GM18519 (cell line): ENCODE measurements around the gene SLC49A4.

Experiments
- ATAC-seq: cut with Tn5 transposase; IDR thresholded peaks from one replicate; pipeline ENCODE4 v1.9.1; 2021; ENCODE audit warnings: mild to moderate bottlenecking, moderate library complexity; ENCODE audit not compliant: unreplicated experiment, low FRiP score

Gene SLC49A4

GRCh38 chr3:122785231-122785630 lies 9.6 kb upstream of the SLC49A4 start:
- no peak for ATAC-seq

GRCh38 chr3:122786066-122786465 lies 8.8 kb upstream of the SLC49A4 start:
- no peak for ATAC-seq

DNA sequence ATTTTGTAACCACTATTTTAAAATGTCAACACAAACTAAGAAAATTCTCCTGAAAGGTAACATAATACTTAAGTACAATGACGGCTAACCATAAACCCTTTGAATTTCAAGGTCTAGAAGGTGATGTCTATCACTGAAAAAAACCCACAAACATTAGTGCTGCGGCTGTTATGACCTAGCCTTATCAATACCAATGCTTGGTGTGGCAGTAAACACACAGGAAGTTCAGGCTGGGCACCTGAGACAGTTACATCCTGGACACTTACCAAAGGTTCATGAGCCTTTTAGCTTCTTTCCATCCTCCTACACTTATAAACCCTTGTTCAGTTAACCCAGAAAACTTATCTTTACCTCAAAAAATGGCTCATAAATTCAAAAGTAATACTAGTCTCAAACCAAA lies 7.0 kb upstream of the SLC49A4 start:
- ATAC-seq, result no peak

DNA sequence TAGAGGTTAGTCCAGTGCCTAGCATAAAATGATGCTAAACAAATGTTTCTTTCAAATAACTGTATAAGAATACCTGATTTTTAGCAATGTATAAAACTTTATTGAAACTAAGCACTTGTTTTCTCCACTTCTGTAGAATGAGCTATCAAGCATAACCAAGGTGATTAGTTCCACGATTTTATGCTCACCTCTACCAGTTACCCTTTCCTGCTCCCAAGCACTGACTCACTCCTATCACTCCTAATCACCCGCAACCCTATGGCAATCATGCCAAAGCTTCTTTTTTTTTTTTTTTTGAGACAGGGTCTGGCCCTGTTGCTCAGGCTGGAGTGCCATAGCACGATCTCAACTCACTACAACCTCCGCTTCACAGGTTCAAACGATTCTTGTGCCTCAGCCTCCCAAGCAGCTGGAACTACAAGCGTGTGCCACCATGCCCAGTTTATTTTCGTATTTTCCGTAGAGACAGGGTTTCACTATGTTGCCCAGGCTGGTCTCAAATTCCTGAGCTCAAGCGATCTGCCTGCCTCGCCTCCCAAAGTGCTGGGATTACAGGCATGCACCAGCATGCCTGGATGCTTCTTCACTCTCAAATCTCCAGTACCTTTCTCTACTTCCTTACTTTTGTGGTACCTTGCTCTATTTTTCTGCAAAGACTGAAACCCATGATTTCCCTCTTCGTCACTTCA lies 5.1 kb upstream of the SLC49A4 start:
- ATAC-seq, result no peak

- ATAC-seq, result no peak
Measured at GRCh38 chr3:122793568-122794416, 1.1 kb upstream of the SLC49A4 start, which contains the start of gene HSPBAP1. HSPBAP1 (minus strand) TSS chr3:122793831; CDS start chr3:122793680, 151 bp downstream.

DNA sequence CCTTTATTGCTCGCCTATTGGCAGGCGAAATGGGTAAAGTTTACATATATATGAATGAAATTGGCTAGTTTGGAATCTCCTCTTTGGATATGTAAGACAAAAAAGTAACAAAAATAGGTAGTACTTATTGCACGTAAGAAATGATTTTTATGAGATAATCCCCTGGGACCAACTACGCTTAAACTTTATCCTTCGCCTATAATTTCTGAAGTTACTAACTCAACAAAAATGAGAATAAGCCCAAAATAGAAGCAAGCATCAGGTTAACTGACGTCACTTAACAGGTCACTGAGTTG lies 438 bp upstream of the SLC49A4 start:
- ATAC-seq, result no peak

GRCh38 chr3:122795674-122796195 lies 866 bp downstream of the SLC49A4 start:
- ATAC-seq, result no peak

- no peak for ATAC-seq
Measured at GRCh38 chr3:122797291-122797690, 2.4 kb downstream of the SLC49A4 start.

GRCh38 chr3:122799322-122799721 lies 4.5 kb downstream of the SLC49A4 start:
- no peak for ATAC-seq

DNA sequence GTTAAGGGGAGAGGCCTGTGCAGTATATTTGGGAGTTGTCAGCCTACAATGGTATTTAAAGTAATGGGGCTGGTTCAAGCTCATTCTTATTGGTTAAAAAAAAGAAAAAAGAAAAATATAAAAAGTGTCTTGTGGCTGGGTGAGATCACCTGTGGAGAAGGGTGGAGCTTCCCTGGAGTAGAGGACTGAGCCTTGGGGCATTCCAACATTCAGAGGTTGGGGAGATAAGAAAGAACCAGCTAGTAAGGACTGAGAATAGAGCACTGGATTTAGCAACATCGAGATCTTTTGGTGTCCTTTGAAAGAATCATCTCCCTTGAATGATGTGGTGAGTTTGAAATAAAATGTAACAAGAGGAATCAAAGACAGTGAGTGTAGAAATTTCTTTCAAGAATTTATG lies 5.2 kb downstream of the SLC49A4 start:
- no peak for ATAC-seq

GRCh38 chr3:122800706-122801237 lies 5.9 kb downstream of the SLC49A4 start:
- no peak for ATAC-seq

- no peak for ATAC-seq
Measured at GRCh38 chr3:122802323-122802722, 7.5 kb downstream of the SLC49A4 start.

GRCh38 chr3:122803977-122804376 lies 9.1 kb downstream of the SLC49A4 start:
- ATAC-seq, result no peak

- no peak for ATAC-seq
Measured at GRCh38 chr3:122810734-122811133, 15.9 kb downstream of the SLC49A4 start.

- no peak for ATAC-seq
Measured at GRCh38 chr3:122816587-122816986, 21.7 kb downstream of the SLC49A4 start.

DNA sequence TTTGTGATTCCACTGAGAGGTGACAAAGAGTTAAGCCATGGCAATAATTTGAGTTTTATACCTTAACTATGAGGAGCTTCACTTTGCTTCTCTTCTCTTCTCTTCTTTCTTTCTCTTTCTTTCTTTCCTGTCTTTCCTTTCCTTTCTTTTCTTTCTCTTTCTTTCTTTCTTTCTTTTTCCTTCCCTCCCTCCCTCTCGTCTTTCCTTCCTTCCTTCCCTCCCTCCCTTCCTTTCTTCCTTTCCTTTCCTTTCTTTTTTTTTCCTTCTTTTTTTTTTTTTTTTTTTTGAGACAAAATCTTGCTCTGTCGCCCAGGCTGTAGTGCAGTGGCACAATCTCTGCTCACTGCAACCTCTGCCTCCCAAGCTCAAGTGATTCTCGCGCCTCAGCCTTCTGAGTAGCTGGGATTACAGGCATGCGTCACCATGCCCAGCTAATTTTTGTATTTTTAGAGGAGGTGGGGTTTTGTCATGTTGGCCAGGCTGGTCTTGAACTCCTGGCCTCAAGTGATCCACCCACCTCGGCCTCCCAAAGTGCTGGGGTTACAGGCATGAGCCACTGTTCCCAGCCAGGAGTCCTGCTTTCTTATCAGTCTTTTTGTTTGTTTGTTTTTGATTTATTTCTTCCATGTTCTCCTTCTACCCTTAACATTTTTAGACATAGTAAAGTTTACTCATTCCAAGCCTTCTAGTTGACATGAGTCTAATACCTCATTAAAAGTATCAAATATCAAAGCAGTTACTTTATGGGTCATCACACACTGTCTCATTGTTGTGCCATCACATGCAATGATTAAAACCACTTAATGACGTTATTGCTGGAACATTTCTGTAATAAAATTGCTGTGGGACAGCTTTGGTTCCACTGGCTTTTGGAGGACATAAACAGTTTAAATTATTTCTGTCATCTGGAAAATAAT lies 29.9 kb downstream of the SLC49A4 start:
- no peak for ATAC-seq

GRCh38 chr3:122825460-122825859 lies 30.6 kb downstream of the SLC49A4 start:
- no peak for ATAC-seq

DNA sequence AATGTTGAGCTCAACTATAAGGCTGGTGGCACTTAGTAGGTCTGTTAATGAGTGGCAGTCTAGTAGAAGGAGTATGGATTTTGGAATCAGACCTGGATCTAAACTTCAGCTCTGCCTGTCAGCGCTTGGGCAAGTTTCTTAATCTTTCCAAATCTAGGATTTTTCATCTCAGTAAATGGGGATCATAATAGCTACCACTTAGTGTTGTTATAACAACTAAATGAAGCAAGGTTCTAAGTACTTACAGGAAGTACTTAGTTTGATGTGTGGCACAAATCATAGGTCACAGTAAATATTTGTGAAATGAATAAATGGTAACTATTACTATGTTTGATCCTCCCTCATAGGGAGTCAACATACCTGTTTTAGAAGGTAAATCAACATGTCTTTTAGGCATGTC lies 31.4 kb downstream of the SLC49A4 start:
- ATAC-seq, result no peak

DNA sequence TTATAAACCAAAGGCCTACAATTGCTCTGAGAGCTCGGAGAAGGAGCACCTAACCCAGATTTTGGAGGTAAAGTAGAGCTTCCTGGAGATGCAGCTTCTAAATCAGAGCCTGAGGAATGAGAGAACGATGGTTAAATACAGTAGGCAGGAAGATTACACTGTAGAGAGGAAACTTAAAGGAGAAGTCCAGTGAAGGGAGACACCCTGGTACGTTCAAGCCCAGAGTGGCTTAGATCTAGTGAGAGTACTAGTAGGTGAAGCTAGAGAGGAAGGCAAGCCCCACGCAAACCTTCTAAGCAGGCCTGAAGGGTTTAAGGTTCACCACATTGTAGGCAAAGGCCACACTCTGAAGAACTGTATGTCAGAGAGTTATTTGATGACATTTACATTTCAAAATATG lies 33.4 kb downstream of the SLC49A4 start:
- no peak for ATAC-seq

DNA sequence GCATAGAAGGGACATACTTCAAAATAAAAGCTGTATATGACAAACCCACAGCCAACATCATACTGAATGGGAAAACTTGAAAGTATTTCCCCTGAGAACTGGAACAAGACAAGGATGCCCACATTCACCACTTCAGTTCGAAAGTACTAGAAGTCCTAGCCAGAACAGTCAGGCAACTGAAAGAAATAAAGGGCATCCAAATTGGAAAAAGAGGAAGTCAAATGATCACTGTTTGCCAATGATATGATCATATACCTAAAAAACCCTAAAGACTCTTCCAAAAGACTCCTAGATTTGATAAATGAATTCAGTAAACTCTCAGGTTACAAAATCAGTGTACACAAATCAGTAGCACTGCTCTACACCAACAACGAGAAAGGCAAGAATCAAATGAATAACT lies 40.7 kb downstream of the SLC49A4 start:
- ATAC-seq, result no peak

GRCh38 chr3:122843604-122844003 lies 48.7 kb downstream of the SLC49A4 start:
- no peak for ATAC-seq
